Measurements from ENCODE around the gene KRTAP10-3.

KRTAP10-3 gene

GRCh38 chr21:44514746-44515358, 43.7 kb downstream of the KRTAP10-3 start:
- DNase-seq, result no peak

GRCh38 chr21:44514218-44514520, 44.4 kb downstream of the KRTAP10-3 start:
- no peak for DNase-seq

- DNase-seq, result no peak
Observed at GRCh38 chr21:44513389-44514217, 45.0 kb downstream of the KRTAP10-3 start.

GRCh38 chr21:44512496-44513388, 45.9 kb downstream of the KRTAP10-3 start:
- no peak for DNase-seq

GRCh38 chr21:44511938-44512275, 46.7 kb downstream of the KRTAP10-3 start:
- DNase-seq, result no peak

GRCh38 chr21:44511219-44511937, 47.2 kb downstream of the KRTAP10-3 start:
- no peak for DNase-seq

GRCh38 chr21:44510508-44511218, 47.9 kb downstream of the KRTAP10-3 start:
- peak; percentile 83 for DNase-seq

- no peak for DNase-seq
Observed at GRCh38 chr21:44510109-44510507, 48.5 kb downstream of the KRTAP10-3 start.

GRCh38 chr21:44509539-44509938, 49.1 kb downstream of the KRTAP10-3 start:
- DNase-seq, result no peak

GRCh38 chr21:44508711-44509445, 49.7 kb downstream of the KRTAP10-3 start:
- no peak for DNase-seq

GRCh38 chr21:44508426-44508710, 50.2 kb downstream of the KRTAP10-3 start:
- DNase-seq, result no peak
